Activated CD4-positive, alpha-beta T cell treated with anti-CD3 and anti-CD28 coated beads, Interleukin-2, amount 10 ng/mL, durations not matched to agents 24 days and 14 days (primary cell): Measurements from ENCODE around the gene NHERF1. TPM values are rescaled to one million over a fixed set of nuclear protein-coding genes. Genes with fewer than 3 reads are reported as not detected.

Experiments used
- DNase-seq: peaks from one replicate; pipeline ENCODE4 v3.0.0; 2022
- H3K27ac Mint-ChIP-seq: one replicate; pipeline ENCODE4 v1.8.0; 2022; ENCODE audit warnings: mild to moderate bottlenecking, mixed read lengths
- H3K27me3 Mint-ChIP-seq: one replicate; pipeline ENCODE4 v1.8.0; 2022; ENCODE audit warnings: mixed read lengths
- H3K36me3 Mint-ChIP-seq: one replicate; pipeline ENCODE4 v1.8.0; 2022; ENCODE audit warnings: low read depth, mild to moderate bottlenecking, mixed read lengths
- H3K4me1 Mint-ChIP-seq: one replicate; pipeline ENCODE4 v1.8.0; 2021; ENCODE audit warnings: mixed read lengths
- H3K4me3 Mint-ChIP-seq: one replicate; pipeline ENCODE4 v1.8.0; 2022; ENCODE audit warnings: mild to moderate bottlenecking, moderate library complexity, mixed read lengths
- H3K9me3 Mint-ChIP-seq: one replicate; pipeline ENCODE4 v1.8.0; 2021; ENCODE audit warnings: mixed read lengths
- intact Hi-C: fragments of 100-400 bp; cut with micrococcal nuclease; formaldehyde crosslinking; loops from one replicate; pipeline ENCODE4 v1.15.1; 2023
- total RNA-seq: library from RNA; stranded (reverse); gene quantifications from 2 replicates; pipeline ENCODE4 v1.2.3, GENCODE V29; 2022

The NHERF1 gene
- total RNA-seq, 1 donor from 2014 or later, result 134 TPM

- intact Hi-C loops, result no loop called here
- H3K9me3 Mint-ChIP-seq, result no peaks in the 10 kb centered on the region
These were observed 23.3 kb upstream of the NHERF1 start for GRCh38 chr17:74725111-74725510.

GRCh38 chr17:74728033-74728701 is 20.3 kb upstream of the NHERF1 start:
- intact Hi-C loops, result no loop called here
- no peak for DNase-seq
- no peak overlapping the region for H3K27ac Mint-ChIP-seq
- no peak overlapping the region for H3K4me3 Mint-ChIP-seq
- H3K4me1 Mint-ChIP-seq, result peaks cover 12% of the 10 kb centered on the region
- H3K27me3 Mint-ChIP-seq, result peaks cover 8% of the 10 kb centered on the region
- no peaks in the 10 kb centered on the region for H3K9me3 Mint-ChIP-seq
- H3K36me3 Mint-ChIP-seq, result no peaks in the 10 kb centered on the region

More at GRCh38 chr17:74725111-74725510, 23.3 kb upstream of the NHERF1 start:
- no peak for DNase-seq
- Mint-ChIP-seq H3K27me3 (peaks cover 27% of the 10 kb centered on the region), H3K27ac (no peak overlapping the region), H3K36me3 (no peaks in the 10 kb centered on the region), H3K4me3 (no peak overlapping the region), H3K4me1 (peaks cover 2% of the 10 kb centered on the region)

DNA sequence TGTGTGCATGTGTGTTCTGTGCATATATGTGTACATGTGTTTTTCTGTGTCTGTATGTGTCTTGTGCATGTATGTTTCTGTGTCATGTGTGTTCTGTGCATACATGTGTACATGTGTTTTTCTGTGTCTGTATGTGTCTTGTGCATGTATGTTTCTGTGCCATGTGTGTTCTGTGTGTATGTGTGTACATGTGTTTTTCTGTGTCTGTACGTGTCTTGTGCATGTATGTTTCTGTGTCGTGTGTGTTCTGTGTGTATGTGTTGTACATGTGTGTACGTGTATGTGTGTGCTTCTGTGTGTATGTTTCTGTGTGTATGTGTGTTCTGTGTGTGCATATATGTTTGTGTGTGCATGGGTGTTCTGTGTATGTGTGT is 19.7 kb upstream of the NHERF1 start:
- no peak for DNase-seq
- Mint-ChIP-seq H3K36me3 (no peaks in the 10 kb centered on the region), H3K9me3 (no peaks in the 10 kb centered on the region)

DNA sequence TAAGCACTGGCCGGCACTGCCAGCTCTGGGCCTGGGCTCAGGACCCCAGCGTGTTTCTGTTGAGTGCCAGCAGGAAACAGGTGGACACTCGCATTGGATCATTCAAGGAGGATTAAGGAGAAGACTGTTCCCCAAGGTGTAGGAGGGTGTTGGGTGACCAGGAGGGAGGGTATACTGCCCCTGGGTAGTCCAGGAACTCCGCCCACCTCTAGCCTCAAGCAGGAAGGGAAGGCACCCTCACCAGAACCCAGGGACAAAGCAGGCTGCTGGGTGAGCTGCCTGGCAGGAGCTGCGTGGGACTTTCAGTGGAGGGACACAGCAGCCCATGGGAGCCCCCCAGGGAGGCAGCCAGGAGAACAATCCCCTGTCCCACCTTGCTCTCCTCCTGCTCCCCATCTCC is 19.1 kb upstream of the NHERF1 start:
- H3K36me3 Mint-ChIP-seq, result no peaks in the 10 kb centered on the region
- peaks cover 4% of the 10 kb centered on the region for H3K27me3 Mint-ChIP-seq
- intact Hi-C loops, result no loop called here
- peaks cover 15% of the 10 kb centered on the region for H3K4me1 Mint-ChIP-seq
- H3K4me3 Mint-ChIP-seq, result no peak overlapping the region
- no peak overlapping the region for H3K27ac Mint-ChIP-seq
- no peak for DNase-seq
- no peaks in the 10 kb centered on the region for H3K9me3 Mint-ChIP-seq

More for the DNA sequence above, 19.7 kb upstream of the NHERF1 start:
- H3K27ac Mint-ChIP-seq, result no peak overlapping the region
- H3K27me3 Mint-ChIP-seq, result peaks cover 8% of the 10 kb centered on the region
- intact Hi-C loops, result no loop called here
- H3K4me3 Mint-ChIP-seq, result no peak overlapping the region
- H3K4me1 Mint-ChIP-seq, result peaks cover 12% of the 10 kb centered on the region

- no peaks in the 10 kb centered on the region for H3K9me3 Mint-ChIP-seq
- peaks cover 4% of the 10 kb centered on the region for H3K27me3 Mint-ChIP-seq
- DNase-seq, result no peak
- H3K4me3 Mint-ChIP-seq, result no peak overlapping the region
- H3K27ac Mint-ChIP-seq, result peak overlapping the region; percentile 12
- intact Hi-C loops, result no loop called here
- peaks cover 20% of the 10 kb centered on the region for H3K4me1 Mint-ChIP-seq
- no peaks in the 10 kb centered on the region for H3K36me3 Mint-ChIP-seq
These were observed 18.6 kb upstream of the NHERF1 start for GRCh38 chr17:74729866-74730265.

- Mint-ChIP-seq H3K27ac (peak overlapping the region; percentile 74), H3K27me3 (peaks cover 6% of the 10 kb centered on the region), H3K4me3 (peak overlapping the region; percentile 18), H3K9me3 (no peaks in the 10 kb centered on the region), H3K36me3 (no peaks in the 10 kb centered on the region), H3K4me1 (peaks cover 21% of the 10 kb centered on the region)
- intact Hi-C loops, result no loop called here
- peak; percentile 85 for DNase-seq
These were observed 17.7 kb upstream of the NHERF1 start for GRCh38 chr17:74730491-74731346.

DNA sequence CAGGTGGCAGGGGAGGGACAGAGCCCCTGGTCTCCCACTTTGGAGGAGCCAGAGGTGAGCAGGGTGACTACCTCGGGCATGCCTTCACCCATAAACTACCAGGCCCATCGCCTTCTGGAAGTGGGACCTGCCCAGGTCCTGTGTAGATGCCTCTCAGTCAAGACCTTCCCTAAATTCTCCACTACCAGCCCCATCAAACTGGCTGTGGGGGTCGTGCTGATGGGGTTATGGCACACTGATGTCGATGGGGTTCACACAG is 17.2 kb upstream of the NHERF1 start:
- no peak for DNase-seq
- no peak overlapping the region for H3K27ac Mint-ChIP-seq
- no peak overlapping the region for H3K4me3 Mint-ChIP-seq
- H3K27me3 Mint-ChIP-seq, result peaks cover 8% of the 10 kb centered on the region
- no peaks in the 10 kb centered on the region for H3K36me3 Mint-ChIP-seq
- no peaks in the 10 kb centered on the region for H3K9me3 Mint-ChIP-seq
- intact Hi-C loops, result no loop called here
- peaks cover 23% of the 10 kb centered on the region for H3K4me1 Mint-ChIP-seq

DNA sequence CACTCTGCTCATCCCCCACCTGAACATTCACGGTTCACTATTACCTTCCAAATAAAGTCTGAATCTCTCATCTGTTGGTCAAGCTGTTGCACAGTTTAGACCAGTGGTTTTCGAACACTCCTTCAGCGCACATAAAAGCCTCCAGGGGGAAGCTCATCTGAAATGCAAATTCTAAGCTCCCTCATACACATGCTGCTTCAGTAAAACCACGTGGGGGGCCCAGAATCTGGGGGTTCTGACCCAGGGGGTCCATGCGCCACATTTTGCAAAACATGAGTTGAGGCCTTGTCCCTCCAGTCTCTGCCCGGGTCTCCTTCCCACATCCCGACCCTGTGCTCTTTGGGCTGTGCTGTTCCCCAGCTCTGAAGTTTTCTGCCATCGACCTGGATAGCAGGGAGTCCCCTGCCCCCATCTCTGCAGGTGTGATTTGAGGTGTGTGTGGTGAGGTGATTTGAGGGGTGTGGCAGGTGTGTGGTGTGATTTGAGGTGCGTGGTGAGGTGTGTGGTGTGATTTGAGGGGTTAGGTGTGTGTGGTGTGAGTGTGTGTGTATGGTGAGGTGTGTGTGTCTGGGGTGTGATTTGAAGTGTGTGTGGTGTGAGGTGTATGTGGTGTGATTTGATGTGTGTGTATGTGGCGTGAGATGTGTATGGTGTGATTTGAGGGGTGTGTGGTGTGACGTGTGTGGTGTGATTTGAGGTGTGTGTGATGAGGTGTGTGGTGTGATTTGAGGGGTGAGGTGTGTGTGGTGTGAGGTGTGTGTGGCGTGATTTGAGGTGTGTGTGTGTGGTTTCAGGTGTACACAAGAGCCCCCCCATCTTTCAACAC is 16.2 kb upstream of the NHERF1 start:
- intact Hi-C loops, result no loop called here
- Mint-ChIP-seq H3K4me1 (peaks cover 26% of the 10 kb centered on the region), H3K9me3 (no peaks in the 10 kb centered on the region), H3K27me3 (peaks cover 10% of the 10 kb centered on the region), H3K27ac (no peak overlapping the region), H3K4me3 (no peak overlapping the region), H3K36me3 (no peaks in the 10 kb centered on the region)
- no peak for DNase-seq

DNA sequence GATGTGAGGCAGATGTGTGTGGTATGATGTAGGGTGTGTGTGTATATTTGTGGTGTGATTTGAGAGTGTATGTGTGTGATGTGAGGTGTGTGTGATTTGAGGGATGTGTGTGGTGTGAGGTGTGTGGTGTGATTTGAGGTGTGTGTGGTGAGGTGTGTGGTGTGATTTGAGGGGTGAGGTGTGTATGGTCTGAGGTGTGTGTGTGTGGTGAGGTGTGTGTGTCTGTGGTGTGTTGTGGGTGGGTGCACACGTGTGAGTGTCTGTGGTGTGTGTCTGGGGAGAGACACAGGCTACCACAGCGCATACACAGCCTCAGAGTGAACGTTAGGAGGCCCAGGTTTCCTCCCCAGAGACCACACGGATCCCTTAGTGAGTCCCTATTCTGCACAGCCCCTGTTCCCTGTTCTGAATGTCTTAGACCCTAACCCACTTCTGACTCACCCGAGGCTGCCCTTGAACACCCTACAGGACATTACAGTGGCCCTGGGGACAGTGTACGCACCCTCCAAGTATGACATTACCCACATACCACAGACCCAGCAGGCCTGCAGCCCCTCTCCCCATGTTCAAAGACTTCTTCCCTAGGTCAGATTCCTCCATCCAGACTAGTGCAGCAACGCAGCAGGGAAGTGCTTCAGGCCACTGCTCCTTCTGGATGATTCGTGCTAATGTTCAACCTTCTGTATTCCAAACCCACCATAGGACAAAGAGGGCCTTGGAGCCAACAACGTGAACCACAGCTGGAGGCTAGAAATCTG is 14.9 kb upstream of the NHERF1 start:
- Mint-ChIP-seq H3K27me3 (peaks cover 10% of the 10 kb centered on the region), H3K27ac (no peak overlapping the region)
- intact Hi-C loops, result no loop called here

GRCh38 chr17:74734256-74734655 is 14.2 kb upstream of the NHERF1 start:
- H3K4me3 Mint-ChIP-seq, result no peak overlapping the region
- peaks cover 45% of the 10 kb centered on the region for H3K4me1 Mint-ChIP-seq
- peaks cover 10% of the 10 kb centered on the region for H3K27me3 Mint-ChIP-seq
- H3K27ac Mint-ChIP-seq, result no peak overlapping the region
- intact Hi-C loops, result no loop called here
- no peaks in the 10 kb centered on the region for H3K9me3 Mint-ChIP-seq
- no peak for DNase-seq
- no peaks in the 10 kb centered on the region for H3K36me3 Mint-ChIP-seq

More for the DNA sequence above, 14.9 kb upstream of the NHERF1 start:
- no peak for DNase-seq
- Mint-ChIP-seq H3K4me3 (no peak overlapping the region), H3K4me1 (peaks cover 38% of the 10 kb centered on the region), H3K36me3 (no peaks in the 10 kb centered on the region), H3K9me3 (no peaks in the 10 kb centered on the region)

GRCh38 chr17:74736513-74737298 is 11.7 kb upstream of the NHERF1 start, which contains the start of gene RAB37:
Gene RAB37, plus strand, starts transcription at chr17:74737256. Its CDS starts 17 bp downstream, at chr17:74737273.
- peaks cover 10% of the 10 kb centered on the region for H3K27me3 Mint-ChIP-seq
- H3K4me1 Mint-ChIP-seq, result peaks cover 51% of the 10 kb centered on the region
- no peaks in the 10 kb centered on the region for H3K9me3 Mint-ChIP-seq
- DNase-seq, result peak; percentile 85
- H3K4me3 Mint-ChIP-seq, result peak within 1 kb of the TSS; percentile 89
- intact Hi-C loops, result loop anchor here (1.0 kb wide), 1 partner anchor 79 kb away; no protein-coding TSS in a partner anchor
- H3K36me3 Mint-ChIP-seq, result no peaks in the 10 kb centered on the region
- peak within 1 kb of the TSS; percentile 80 for H3K27ac Mint-ChIP-seq

- intact Hi-C loops, result loop anchor here (1.0 kb wide), 2 partner anchors 11 to 80 kb away; partner anchors contain the start of gene NHERF1
- peak; percentile 85 for DNase-seq
- peak overlapping the region; percentile 89 for H3K4me3 Mint-ChIP-seq
- H3K9me3 Mint-ChIP-seq, result no peaks in the 10 kb centered on the region
- H3K27ac Mint-ChIP-seq, result peak overlapping the region; percentile 80
- H3K27me3 Mint-ChIP-seq, result peaks cover 10% of the 10 kb centered on the region
- peaks cover 58% of the 10 kb centered on the region for H3K4me1 Mint-ChIP-seq
- H3K36me3 Mint-ChIP-seq, result no peaks in the 10 kb centered on the region
These were observed 11.0 kb upstream of the NHERF1 start for GRCh38 chr17:74737299-74738050.
